GM21423 (cell line): ENCODE data around the gene CD99.
"Not testable (repeated sequence)": the region's sequence is repeated elsewhere in the genome, so short reads cannot be mapped to it uniquely, and the experiment has no call there.

Experiments
- ATAC-seq: cut with Tn5 transposase; IDR thresholded peaks from one replicate; pipeline ENCODE4 v1.9.1; 2021; ENCODE audit warnings: mild to moderate bottlenecking, moderate library complexity; ENCODE audit not compliant: unreplicated experiment

Gene CD99

GRCh38 chrX:2719774-2720447, 28.8 kb downstream of the CD99 start:
- ATAC-seq: no peak

DNA sequence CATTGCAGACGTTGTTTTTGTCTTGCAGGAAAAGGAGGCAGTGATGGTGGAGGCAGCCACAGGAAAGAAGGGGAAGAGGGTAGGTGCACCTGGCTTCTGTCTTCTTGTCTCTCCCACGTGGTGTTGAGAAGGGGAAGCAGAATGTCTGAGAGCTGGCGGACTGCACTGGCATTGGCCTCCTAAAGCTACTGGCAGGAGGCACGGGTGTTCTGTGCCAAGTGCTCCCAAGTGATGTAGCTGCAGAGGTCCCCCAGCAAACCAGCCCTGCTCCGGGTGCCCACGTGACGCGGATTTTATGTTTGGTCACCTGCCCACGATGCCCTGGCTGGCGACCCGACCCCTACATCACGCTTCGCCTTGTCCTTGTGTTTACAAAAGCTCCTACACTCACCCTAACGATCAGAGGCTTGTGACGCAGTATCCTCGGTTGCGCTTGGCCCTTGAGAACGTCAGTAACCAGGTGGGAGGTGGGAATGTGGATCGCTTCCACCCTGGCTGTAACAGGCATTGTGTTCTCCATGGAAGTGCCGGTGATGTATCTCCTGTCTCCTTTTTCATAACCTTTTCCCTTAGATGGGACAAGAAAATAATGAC, 32.3 kb downstream of the CD99 start:
- ATAC-seq: no peak

- ATAC-seq: not testable (repeated sequence)
These were observed 36.2 kb downstream of the CD99 start for GRCh38 chrX:2727264-2727663.

DNA sequence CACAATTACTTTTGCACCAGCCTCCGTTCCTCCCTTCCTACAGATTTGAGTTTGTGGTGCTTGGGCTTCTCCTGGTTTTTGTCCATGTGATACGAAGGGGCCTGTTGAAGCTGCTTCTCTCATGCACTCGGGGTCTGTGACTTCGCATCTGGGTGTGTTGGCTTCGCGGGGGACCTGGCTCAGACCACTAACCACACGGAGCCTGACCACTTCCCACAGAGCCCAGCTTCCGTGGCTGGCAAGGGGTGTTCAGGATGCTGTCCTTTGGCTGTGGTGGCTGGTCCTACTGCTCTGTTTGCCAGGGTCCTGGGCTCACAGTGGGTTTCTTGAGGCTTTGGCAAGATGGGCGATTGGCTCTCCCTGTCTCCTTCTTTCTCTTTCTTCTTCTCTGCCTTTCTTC, 41.0 kb downstream of the CD99 start:
- no peak for ATAC-seq

DNA sequence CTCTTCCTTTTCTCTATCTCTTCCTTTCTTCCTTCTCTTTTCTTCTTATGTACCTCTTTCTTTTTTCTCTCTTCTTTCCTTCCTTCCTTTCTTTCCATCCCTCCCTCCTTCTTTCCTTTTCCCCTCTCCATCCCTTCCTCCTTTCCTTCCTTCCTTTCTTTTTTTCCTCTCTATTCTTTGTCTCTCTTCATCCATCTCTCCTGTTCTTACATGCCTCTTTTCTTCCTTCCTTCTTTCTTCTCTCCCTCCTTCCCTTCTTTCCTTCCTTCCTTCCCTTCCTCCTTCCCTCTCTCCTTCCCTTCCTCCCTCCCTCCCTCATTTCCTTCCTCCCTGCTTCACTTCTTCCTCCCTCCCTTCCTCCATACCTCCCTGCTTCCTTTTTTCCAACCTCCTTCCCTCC, 41.6 kb downstream of the CD99 start:
- no peak for ATAC-seq

DNA sequence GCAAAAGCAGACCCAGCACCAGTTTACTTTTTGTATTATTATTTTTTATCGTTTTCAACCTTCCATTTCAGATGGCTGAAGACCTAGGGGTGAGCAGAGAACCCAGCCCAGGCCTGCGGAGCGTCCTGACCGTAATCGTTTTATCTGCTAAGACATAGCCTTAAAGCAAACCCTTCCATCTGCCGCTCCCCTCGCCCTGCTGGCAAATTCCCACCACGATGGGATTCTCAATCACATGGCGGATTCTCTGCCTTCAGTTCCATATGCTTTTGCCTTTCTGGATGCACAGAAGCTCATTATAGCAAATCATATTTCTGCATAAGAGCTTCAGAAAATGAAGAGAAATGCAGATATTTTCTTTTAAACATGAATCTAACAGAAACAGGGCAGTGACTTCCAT, 42.2 kb downstream of the CD99 start:
- no peak for ATAC-seq

DNA sequence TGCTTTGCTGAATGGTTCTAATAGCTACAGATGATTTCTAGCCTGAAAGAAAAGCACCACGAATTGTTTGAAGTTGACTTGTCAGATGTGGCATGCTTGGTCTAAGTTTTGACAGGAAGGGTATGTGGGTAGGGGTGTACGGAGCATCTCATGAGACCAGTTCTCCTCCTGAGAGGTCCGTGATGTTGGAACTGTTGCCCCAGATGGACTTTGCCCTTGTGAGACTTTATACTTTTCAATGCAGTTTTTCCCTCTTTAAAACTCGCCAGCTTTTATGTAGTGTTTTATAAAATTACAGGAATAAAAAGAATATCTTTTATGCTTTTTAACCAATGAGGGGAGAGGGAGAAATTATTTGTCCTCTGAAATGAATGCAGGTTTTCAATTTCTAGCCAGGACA, 44.2 kb downstream of the CD99 start:
- ATAC-seq: no peak

- no peak for ATAC-seq
These were observed 49.6 kb downstream of the CD99 start for GRCh38 chrX:2740672-2741071.

- no peak for ATAC-seq
These were observed 50.3 kb downstream of the CD99 start for GRCh38 chrX:2741386-2741785.

DNA sequence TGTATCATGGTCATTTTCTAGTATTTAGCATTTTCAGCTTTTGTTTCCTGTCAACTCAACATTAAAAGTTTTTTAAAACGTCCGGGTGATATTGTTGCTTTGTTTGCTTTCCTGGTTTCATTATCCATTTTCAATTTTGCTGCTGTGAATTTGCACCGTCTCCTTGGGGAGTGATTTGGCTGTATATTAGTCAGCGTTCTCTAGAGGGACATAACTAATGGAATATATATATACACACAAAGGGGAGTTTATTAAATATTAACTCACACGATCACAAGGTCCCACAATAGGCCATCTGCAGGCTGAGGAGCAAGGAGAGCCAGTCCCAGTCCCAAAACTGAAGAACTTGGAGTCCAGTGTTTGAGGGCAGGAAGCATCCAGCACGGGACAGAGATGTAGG, 55.2 kb downstream of the CD99 start:
- not testable (repeated sequence) for ATAC-seq

DNA sequence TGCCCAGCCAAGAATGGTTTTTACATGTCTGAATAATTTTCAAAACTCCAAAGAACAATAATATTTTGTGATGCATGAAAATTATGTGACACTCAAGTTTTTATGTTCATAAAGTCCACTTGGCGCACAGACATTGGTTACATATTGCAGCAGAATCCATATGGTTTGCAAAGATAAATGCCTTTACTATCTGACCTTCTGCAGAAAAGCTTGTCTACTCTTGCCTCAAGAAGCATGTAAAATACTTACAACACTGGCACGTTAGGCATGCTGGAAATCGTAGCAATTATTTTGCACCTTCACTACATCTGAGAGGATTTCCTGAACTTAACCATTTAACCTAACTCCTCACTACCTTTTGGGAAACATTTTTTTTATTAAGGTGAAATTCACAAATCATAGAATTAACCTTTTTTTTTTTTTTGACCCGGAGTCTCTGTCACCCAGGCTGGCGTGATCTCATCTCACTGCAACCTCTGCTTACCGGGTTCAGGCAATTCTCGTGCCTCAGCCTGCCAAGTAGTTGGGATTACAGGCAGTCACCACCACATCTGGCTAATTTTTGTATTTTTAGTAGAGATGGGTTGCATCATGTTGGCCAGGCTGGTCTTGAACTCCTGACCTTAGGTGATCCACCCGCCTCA, 57.2 kb downstream of the CD99 start:
- ATAC-seq: no peak

- no peak for ATAC-seq
These were observed 57.7 kb downstream of the CD99 start for GRCh38 chrX:2748815-2749188.

DNA sequence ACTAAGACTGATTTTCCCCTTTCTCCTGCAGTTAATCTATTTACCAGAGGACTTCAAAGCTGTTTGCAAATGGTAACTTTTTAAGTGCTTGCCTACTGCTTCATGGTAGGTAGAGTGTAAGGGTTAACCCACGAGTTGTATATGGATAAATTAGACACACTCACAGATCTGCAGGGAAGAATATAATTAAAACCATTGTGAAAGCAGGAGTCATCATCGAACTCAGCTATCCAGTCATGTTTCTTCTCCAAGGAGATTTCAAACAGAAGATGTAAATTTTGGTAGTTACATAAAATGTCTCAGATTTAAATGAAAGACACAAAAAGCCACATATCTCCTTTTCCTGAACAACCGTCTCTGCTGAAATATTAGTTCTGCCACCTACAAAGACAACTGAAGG, 60.2 kb downstream of the CD99 start:
- no peak for ATAC-seq

- not testable (repeated sequence) for ATAC-seq
These were observed 60.8 kb downstream of the CD99 start, which contains the start of gene XG for GRCh38 chrX:2751874-2752300. Gene XG, plus strand, starts transcription at chrX:2752040. Its CDS starts 235 bp downstream, at chrX:2752275.

GRCh38 chrX:2752441-2752840, 61.3 kb downstream of the CD99 start:
- not testable (repeated sequence) for ATAC-seq

DNA sequence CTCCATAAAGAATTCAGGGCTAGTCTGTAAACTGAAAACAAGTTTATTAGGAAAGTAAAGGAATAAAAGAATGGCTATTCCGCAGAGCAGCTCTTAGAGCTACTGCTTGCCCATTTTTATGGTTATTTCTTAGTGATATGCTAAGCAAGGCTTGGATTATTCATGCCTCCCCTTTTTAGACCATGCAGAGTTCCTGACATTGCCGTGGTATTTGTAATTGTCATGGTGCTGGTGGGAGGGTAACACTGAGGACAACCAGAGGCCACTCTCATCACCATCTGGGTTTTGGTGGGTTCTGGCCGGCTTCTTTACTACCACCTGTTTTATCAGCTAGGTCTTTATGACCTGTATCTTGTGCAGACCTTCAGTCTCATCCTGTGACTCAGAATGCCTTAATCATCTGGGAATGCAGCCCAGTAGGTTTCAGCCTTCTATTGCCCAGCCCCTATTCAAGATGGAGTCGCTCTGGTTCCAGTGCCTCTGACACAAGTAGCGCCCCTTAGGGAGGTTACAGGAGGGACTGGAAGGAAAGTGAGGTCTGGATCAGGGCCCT, 64.1 kb downstream of the CD99 start:
- ATAC-seq: not testable (repeated sequence)

GRCh38 chrX:2756548-2756947, 65.5 kb downstream of the CD99 start:
- ATAC-seq: no peak

GRCh38 chrX:2761246-2761645, 70.2 kb downstream of the CD99 start:
- ATAC-seq: no peak

DNA sequence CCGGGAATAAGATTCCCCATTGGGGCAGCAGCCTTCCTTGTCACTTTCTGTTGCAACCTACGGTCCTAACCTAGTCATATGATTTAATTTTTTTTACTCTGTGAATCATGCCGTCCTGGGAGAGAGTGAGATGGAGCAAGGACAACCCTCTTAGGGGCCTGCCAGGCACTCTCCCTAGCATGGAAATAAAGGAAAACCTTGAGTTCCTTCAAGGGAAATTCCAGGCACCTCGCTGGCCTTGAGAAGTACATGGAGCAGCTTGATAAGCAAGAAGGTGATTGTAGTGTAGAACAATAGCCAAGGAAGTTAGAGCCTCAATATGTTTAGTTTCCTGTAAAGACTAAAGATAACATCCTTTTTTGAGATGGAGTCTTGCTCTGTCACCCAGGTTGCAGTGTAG, 71.6 kb downstream of the CD99 start:
- not testable (repeated sequence) for ATAC-seq

- ATAC-seq: not testable (repeated sequence)
These were observed 73.9 kb downstream of the CD99 start for GRCh38 chrX:2764766-2765548.

DNA sequence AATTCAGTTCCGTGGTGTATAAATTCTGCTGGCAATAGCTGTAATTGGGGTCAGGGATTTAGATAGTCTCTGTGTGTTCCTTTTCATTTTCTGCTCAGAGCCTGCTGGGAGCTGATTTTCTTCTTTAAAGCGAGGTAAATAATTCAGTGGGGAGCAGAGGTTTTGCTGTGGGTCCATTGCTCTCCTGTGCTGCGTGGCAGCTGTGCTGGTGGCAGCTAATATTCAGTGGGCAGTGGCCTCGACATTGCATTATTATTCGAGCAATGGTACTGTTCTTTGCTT, 74.4 kb downstream of the CD99 start:
- ATAC-seq: no peak
